Measurements from ENCODE around the gene DDX5. TPM values are rescaled to one million over a fixed set of nuclear protein-coding genes. Genes with fewer than 3 reads are reported as not detected.

DDX5 gene
- total and polyA plus RNA-seq, 2 donors (not counting 3 experiments of a cell fraction or from before 2014, with no cell fraction given): 1,027 to 2,040 TPM

GRCh38 chr17:64459284-64459747 lies 46.8 kb downstream of the DDX5 start:
- Histone ChIP-seq H3K9ac (replicated peaks; ENCODE audit: extremely low read depth, insufficient read depth, low read length) (no peak overlapping the region), H3K79me2 (ENCODE audit: control insufficient read depth, insufficient read depth, low read length) (no peaks in the 10 kb centered on the region), H3K4me1 (ENCODE audit: control insufficient read depth, extremely low read depth, insufficient read depth, low read length) (peaks cover 14% of the 10 kb centered on the region), H3K9me3 (replicated peaks; ENCODE audit: control insufficient read depth, insufficient read depth, low read length) (no peaks in the 10 kb centered on the region), H2AFZ (ENCODE audit: low read depth, low read length) (no peak overlapping the region), H3K9me1 (replicated peaks; ENCODE audit: control insufficient read depth, extremely low read depth, insufficient read depth, low read length) (no peaks in the 10 kb centered on the region), H3K4me3 (replicated peaks in 1 of 3; ENCODE audit: insufficient read depth in 1 of 3, low read depth in 1 of 3, low read length in 3 of 3) (no peak overlapping the region), H3K27me3 (ENCODE audit: control insufficient read depth in 2 of 2, insufficient read depth in 2 of 2, low read length in 2 of 2) (no peaks in the 10 kb centered on the region), H3K27ac (ENCODE audit: insufficient read depth, low read depth, low read length) (no peak overlapping the region), H3K36me3 (ENCODE audit: control insufficient read depth in 2 of 2, extremely low read depth in 1 of 2, insufficient read depth in 2 of 2, low read length in 2 of 2) (peaks cover 0 to 3% of the 10 kb centered on the region in 2 experiments), H4K20me1 (replicated peaks; ENCODE audit: control insufficient read depth, extremely low read depth, insufficient read depth, low read length) (no peaks in the 10 kb centered on the region), H3K4me2 (ENCODE audit: insufficient read depth, low read length) (no peak overlapping the region)
- ChIA-PET CTCF (interaction anchor here (1.6 kb wide), 1 partner anchor 168 kb away, joined by 3 read pairs; no protein-coding TSS in a partner anchor), POLR2A (no interaction called here)
- TF ChIP-seq POLR2AphosphoS5 (IDR thresholded peaks at IDR 0.05; ENCODE audit: insufficient read depth, low read depth, low read length): peak; percentile 27
- no peak for TF ChIP-seq MYC (IDR thresholded peaks at IDR 0.05; ENCODE audit: low read depth, low read length)
- TF ChIP-seq CTCF (IDR thresholded peaks at IDR 0.05; ENCODE audit: extremely low read depth in 1 of 2, insufficient read depth in 1 of 2, low read depth in 1 of 2, low read length in 2 of 2): no peak
- no peak for TF ChIP-seq GATA2 (IDR thresholded peaks at IDR 0.05; ENCODE audit: insufficient read depth, insufficient read length, low read depth, low read length)
- TF ChIP-seq JUN (IDR thresholded peaks at IDR 0.05; ENCODE audit: borderline replicate concordance, insufficient read depth, insufficient read length, low read depth): peak; percentile 38
- peak; percentile 42 for TF ChIP-seq FOS (IDR thresholded peaks at IDR 0.05; ENCODE audit: borderline replicate concordance, insufficient read depth, low read length)
- no TSS peak for BruUV-seq (replicated peaks)
- intact Hi-C loops (cut with micrococcal nuclease): no loop called here
- dilution Hi-C loops (cut with MboI; ENCODE audit: extremely low pct_ligation_motif_present, low sequenced_read_pairs): no loop called here
- DNase-seq (ENCODE audit: low read depth, low spot score): peak; percentile 48
- FAIRE-seq: no peak

Data from endothelial cell of umbilical vein (primary cell).